Neural cell (in vitro differentiated cells): ENCODE data around the gene HSH2D. TPM values are rescaled to one million over a fixed set of nuclear protein-coding genes. Genes with fewer than 3 reads are reported as not detected.
"Not testable (repeated sequence)": the region's sequence is repeated elsewhere in the genome, so short reads cannot be mapped to it uniquely, and the experiment has no call there.

Experiments
- H2AFZ ChIP-seq: fragments of 200-600, 300-800 bp; sonication (generic), shearing (Covaris generic); 2 replicates; pipeline ENCODE4 v1.6.0; 2014; ENCODE audit warnings: low read depth, mild to moderate bottlenecking, antibody characterized with exemption, low read length, moderate library complexity
- H3F3A ChIP-seq: fragments of 200-600 bp; shearing (Covaris generic); 2 replicates; pipeline ENCODE4 v1.6.1; 2016; ENCODE audit warnings: mild to moderate bottlenecking, moderate library complexity, mixed read lengths, antibody characterized with exemption, low read length; ENCODE audit not compliant: insufficient read depth, poor library complexity, severe bottlenecking
- H3K27ac ChIP-seq: fragments of 200-600, 300-800 bp; sonication (generic), shearing (Covaris generic); 2 replicates; pipeline ENCODE4 v1.5.1; 2014; ENCODE audit warnings: mild to moderate bottlenecking, low read length, moderate library complexity
- H3K27me3 ChIP-seq: fragments of 300-800, 200-600 bp; sonication (generic), shearing (Covaris generic); 2 replicates; pipeline ENCODE4 v1.6.0; 2014; ENCODE audit warnings: mild to moderate bottlenecking, low read depth, low read length, moderate library complexity; ENCODE audit not compliant: insufficient read depth
- H3K36me3 ChIP-seq: fragments of 300-800, 200-600 bp; sonication (generic), shearing (Covaris generic); 2 replicates; pipeline ENCODE4 v1.5.1; 2014; ENCODE audit warnings: mild to moderate bottlenecking, antibody characterized with exemption, low read length, moderate library complexity; ENCODE audit not compliant: insufficient read depth
- H3K4me2 ChIP-seq: fragments of 300-800, 200-600 bp; sonication (generic), shearing (Covaris generic); 2 replicates; pipeline ENCODE4 v1.6.0; 2014; ENCODE audit warnings: mild to moderate bottlenecking, low read length
- H3K4me3 ChIP-seq: fragments of 300-800, 200-600 bp; sonication (generic), shearing (Covaris generic); 2 replicates; pipeline ENCODE4 v1.5.1; 2014; ENCODE audit warnings: mild to moderate bottlenecking, low read length, moderate library complexity
- H3K79me2 ChIP-seq: fragments of 200-600 bp; shearing (Covaris generic); replicated peaks from 2 replicates; pipeline ENCODE4 v1.6.0; 2014; ENCODE audit warnings: mild to moderate bottlenecking, low read length, moderate library complexity; ENCODE audit not compliant: insufficient read depth
- H3K9ac ChIP-seq: fragments of 300-800, 200-600 bp; sonication (generic), shearing (Covaris generic); 2 replicates; pipeline ENCODE4 v1.6.1; 2016; ENCODE audit warnings: mild to moderate bottlenecking, low read length, mixed read lengths
- H3K9me2 ChIP-seq: fragments of 200-600 bp; shearing (Covaris generic); 2 replicates; pipeline ENCODE4 v1.6.1; 2016; ENCODE audit warnings: mild to moderate bottlenecking, low read length, mixed read lengths; ENCODE audit not compliant: insufficient read depth
- H3K9me3 ChIP-seq: fragments of 200-600, 300-800 bp; sonication (generic), shearing (Covaris generic); 2 replicates; pipeline ENCODE4 v1.6.1; 2016; ENCODE audit warnings: mild to moderate bottlenecking, mixed run types, low read length, moderate library complexity, mixed read lengths
- H4K20me1 ChIP-seq: fragments of 200-600 bp; shearing (Covaris generic); 2 replicates; pipeline ENCODE4 v1.6.1; 2016; ENCODE audit warnings: mild to moderate bottlenecking, mixed run types; ENCODE audit not compliant: insufficient read depth
- CTCF ChIP-seq: fragments of 450-650 bp; IDR thresholded peaks from 2 replicates; pipeline ENCODE4 v1.5.1; 2014; ENCODE audit warnings: antibody characterized with exemption, mild to moderate bottlenecking, moderate library complexity; ENCODE audit not compliant: poor library complexity, severe bottlenecking
- EP300 ChIP-seq: fragments of 450-650 bp; conservative IDR thresholded peaks from 2 replicates; pipeline ENCODE4 v1.6.1; 2014; ENCODE audit warnings: antibody characterized with exemption, mild to moderate bottlenecking, moderate library complexity; ENCODE audit not compliant: poor library complexity, severe bottlenecking
- EZH2 ChIP-seq: fragments of 200-600, 300-800 bp; shearing (Covaris generic), sonication (generic); IDR thresholded peaks from 2 replicates; pipeline ENCODE4 v1.6.1; 2014; ENCODE audit warnings: antibody characterized with exemption, low read length, borderline replicate concordance, mild to moderate bottlenecking; ENCODE audit not compliant: insufficient read depth, poor library complexity, severe bottlenecking
- MXI1 ChIP-seq: fragments of 450-650 bp; conservative IDR thresholded peaks from 2 replicates; pipeline ENCODE4 v1.6.1; 2014; ENCODE audit warnings: antibody characterized with exemption, mild to moderate bottlenecking; ENCODE audit not compliant: poor library complexity, severe bottlenecking
- POLR2AphosphoS5 ChIP-seq: IDR thresholded peaks from 2 replicates; pipeline ENCODE4 v1.6.1; 2012
- RAD21 ChIP-seq: fragments of 450-650 bp; conservative IDR thresholded peaks from 2 replicates; pipeline ENCODE4 v1.6.1; 2014; ENCODE audit warnings: antibody characterized with exemption, mild to moderate bottlenecking, moderate library complexity
- REST ChIP-seq: IDR thresholded peaks from 2 replicates; pipeline ENCODE4 v1.6.1; 2012; ENCODE audit warnings: borderline replicate concordance
- SMC3 ChIP-seq: fragments of 450-650 bp; conservative IDR thresholded peaks from 2 replicates; pipeline ENCODE4 v1.6.1; 2014; ENCODE audit warnings: antibody characterized with exemption, mild to moderate bottlenecking, moderate library complexity; ENCODE audit not compliant: poor library complexity
- TAF1 ChIP-seq: IDR thresholded peaks from 2 replicates; pipeline ENCODE4 v1.6.1; 2012; ENCODE audit warnings: low read depth
- polyA plus RNA-seq: library from polyadenylated mRNA; depleted of rRNA; stranded (reverse); fragments of >200 nt; gene quantifications from 2 replicates; pipeline ENCODE4 v1.2.3, GENCODE V29; 2014

The HSH2D gene
- polyA plus RNA-seq, 1 donor from 2014 or later, result not detected

DNA sequence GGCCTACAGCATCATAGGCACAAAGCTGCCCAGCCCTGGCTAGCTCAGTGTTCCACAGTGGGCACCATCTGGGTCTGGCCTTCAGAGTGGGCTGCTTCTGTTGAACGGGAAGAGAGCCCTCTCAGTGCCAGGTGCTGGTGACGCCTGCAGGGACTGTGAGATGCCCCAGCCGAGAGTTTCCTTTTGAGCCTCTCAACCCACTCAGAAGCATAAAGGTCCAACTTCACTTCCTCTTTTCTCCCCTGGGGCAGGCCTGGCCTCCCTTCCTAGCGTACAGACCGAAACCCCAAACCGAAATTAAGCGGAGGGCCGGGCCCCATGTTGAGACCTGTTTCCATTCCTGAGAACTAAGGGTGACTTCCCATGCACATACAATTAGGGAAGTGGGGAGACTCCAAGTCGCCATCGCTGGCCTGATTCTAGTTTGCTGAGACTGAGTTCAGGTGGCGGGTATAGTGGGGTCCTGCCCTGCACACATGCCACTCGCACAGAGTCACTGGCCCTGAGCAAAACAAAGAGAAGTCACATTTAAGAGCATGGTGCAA lies 24.9 kb upstream of the HSH2D start:
- H3F3A ChIP-seq, result no peaks in the 10 kb centered on the region
- H3K4me3 ChIP-seq, result no peak overlapping the region
- H3K9me2 ChIP-seq, result no peaks in the 10 kb centered on the region
- no peaks in the 10 kb centered on the region for H3K27me3 ChIP-seq
- no peak overlapping the region for H3K4me2 ChIP-seq
- no peak overlapping the region for H3K9ac ChIP-seq
- no peak for TF ChIP-seq EZH2
- TF ChIP-seq REST, result no peak
- no peak for TF ChIP-seq POLR2AphosphoS5
- no peak for TF ChIP-seq CTCF
- no peak for TF ChIP-seq SMC3
- TF ChIP-seq EP300, result no peak
- no peak for TF ChIP-seq RAD21
- TF ChIP-seq TAF1, result no peak
- no peak for TF ChIP-seq MXI1
- H3K79me2 ChIP-seq, result peaks cover 9% of the 10 kb centered on the region
- no peak overlapping the region for H3K27ac ChIP-seq
- no peaks in the 10 kb centered on the region for H4K20me1 ChIP-seq
- no peaks in the 10 kb centered on the region for H3K36me3 ChIP-seq
- no peaks in the 10 kb centered on the region for H3K9me3 ChIP-seq
- no peak overlapping the region for H2AFZ ChIP-seq

- H4K20me1 ChIP-seq, H3K27ac ChIP-seq: not testable (repeated sequence)
Observed at GRCh38 chr19:16119075-16119857, 24.2 kb upstream of the HSH2D start.

More at GRCh38 chr19:16119075-16119857, 24.2 kb upstream of the HSH2D start:
- not testable (repeated sequence) for H3K9me2 ChIP-seq, H3K27me3 ChIP-seq, H3K9ac ChIP-seq, H2AFZ ChIP-seq, H3K4me3 ChIP-seq, H3F3A ChIP-seq, H3K36me3 ChIP-seq, H3K9me3 ChIP-seq, H3K79me2 ChIP-seq, H3K4me2 ChIP-seq
